CD4-positive, alpha-beta T cell treated with Interleukin-10 for 1 hour (primary cell): ENCODE results near the gene PPP3CA.
"Not testable (repeated sequence)": the region's sequence is repeated elsewhere in the genome, so short reads cannot be mapped to it uniquely, and the experiment has no call there.

Experiments
- DNase-seq: peaks from one replicate; pipeline ENCODE4 v3.0.0-alpha.2; 2020

The PPP3CA gene

DNA sequence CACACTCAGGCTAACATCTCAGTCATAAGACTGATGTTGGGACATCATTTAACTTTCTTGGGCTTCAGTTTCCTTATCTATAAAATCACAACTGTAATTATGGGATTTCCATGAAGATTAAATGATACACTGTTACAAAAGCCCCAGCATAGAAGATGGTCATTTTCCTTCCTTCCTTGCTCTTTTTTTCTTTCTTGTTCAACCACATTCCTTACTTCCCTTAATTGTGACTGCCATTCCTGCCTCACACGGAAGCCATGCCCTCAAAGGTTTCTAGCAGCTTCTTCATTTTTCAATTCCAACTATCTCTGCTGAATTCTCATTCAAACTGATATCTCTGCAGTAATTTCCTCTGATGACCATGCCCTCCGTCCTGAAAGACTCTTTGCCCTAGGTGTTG is 311.8 kb downstream of the PPP3CA start:
- DNase-seq: no peak

GRCh38 chr4:101033986-101034385 is 313.3 kb downstream of the PPP3CA start:
- DNase-seq: no peak

DNA sequence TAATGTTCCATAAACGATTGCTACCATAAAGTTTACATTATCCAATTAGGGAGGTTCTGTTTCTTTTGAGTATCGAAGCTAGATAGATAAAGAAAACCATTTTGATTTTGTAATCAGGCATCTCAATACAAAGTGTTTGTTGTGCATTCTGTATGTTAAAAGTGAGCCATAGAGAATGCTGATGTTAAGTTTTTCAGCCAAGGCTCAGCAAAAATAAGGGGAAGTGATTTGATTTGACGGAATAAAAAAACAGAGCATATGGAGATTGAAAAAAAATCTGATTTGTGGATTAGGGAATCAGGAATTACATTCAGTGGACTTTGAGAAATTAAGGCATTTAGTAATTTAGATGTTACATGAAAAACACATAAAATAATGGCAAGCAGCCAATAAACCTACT is 314.8 kb downstream of the PPP3CA start:
- no peak for DNase-seq

DNA sequence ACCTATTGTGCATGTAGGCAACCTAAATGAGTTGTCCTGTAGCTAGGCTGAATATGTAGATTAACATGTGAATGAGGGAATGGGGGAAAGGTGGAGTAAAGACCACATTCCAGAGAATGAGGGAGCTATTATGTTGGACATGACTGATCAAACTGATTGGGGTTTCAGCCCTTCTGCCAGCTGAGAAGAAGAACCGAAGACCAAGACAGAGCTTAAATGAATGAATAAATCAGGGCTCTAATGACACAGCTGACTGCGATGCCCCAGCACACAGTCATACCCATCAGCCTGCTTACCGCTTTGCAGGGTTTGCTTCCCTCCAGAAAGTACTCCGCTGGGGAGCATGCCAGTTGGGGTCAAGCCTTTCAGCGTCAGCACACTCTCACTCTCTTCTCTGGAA is 315.4 kb downstream of the PPP3CA start:
- DNase-seq: no peak

DNA sequence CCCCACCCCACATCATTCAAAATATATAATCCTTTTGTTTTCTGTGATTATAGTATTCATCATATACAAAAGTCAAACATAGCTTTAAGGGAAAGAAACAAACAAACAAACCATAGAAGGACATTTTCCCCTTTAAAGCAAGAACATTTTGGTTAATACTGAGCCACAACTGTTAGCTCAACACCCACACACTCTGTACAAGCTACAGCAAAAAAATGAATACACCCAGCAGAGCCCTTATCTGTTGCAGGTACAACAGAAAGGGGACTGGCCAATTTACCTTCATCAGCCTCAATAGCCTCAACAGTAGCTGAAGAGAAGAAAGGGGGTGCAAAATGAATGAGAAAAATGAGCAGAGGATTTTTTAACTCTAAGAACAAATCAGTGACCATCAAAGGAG is 318.4 kb downstream of the PPP3CA start:
- DNase-seq: no peak

DNA sequence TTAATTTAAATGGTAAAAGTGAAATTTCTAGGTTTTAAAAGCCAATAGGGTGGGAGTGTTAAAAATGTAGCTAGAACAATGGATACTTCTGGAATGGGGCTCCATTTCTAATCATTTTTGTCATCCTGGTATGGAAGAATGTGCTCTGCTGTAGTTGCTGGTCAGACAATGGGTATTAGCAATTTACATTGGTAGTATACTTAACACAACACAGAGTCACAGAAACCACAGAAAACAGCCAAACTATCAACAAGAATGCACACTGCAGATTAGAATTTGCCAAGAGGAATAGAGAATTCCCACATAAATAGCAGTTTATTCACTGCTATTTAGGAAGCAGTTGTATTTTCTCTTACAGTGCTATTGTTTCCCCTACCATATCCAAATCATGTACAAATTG is 319.6 kb downstream of the PPP3CA start:
- no peak for DNase-seq

GRCh38 chr4:101025755-101026154 is 321.6 kb downstream of the PPP3CA start:
- no peak for DNase-seq

- DNase-seq: no peak
Observed at GRCh38 chr4:101022151-101023024, 324.9 kb downstream of the PPP3CA start.

DNA sequence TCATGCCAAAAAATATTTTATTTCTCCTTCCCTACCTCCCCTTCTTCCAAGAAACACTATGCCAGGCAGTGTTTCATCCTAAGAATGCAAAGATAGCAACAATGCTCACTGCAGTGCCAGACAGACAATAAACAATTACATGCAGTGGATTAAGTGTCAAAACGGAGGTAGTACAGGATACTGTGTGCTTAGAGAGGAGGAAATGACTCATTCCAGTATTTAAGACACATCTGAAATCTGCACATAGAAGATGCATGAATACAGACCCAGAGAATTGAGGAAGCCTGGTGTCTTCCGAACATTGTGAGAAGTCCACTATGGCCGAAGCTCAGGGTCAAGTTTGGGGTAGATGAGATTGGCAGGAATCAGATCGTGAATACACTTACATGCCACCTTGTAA is 326.4 kb downstream of the PPP3CA start:
- peak; percentile 56 for DNase-seq

- peak; percentile 77 for DNase-seq
Observed at GRCh38 chr4:101019941-101020401, 327.4 kb downstream of the PPP3CA start.

DNA sequence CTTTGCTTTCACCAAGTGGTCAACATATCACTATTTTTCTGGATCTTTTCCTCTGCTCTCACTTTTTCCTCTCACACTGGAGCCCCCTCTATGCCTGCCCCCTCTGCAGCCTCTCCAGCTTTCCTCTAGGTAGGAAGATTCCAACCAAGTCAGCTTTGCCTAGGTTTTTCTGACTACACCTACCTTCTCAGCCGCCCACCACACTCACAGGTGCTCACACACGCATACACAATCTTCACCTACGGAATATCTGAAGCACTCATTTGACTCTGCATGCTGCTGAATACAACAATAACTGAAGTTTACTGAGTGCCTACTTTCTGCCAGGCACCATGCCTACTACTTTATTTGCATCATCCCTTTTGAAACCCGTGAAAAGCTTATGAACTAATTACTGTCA is 328.0 kb downstream of the PPP3CA start:
- no peak for DNase-seq

DNA sequence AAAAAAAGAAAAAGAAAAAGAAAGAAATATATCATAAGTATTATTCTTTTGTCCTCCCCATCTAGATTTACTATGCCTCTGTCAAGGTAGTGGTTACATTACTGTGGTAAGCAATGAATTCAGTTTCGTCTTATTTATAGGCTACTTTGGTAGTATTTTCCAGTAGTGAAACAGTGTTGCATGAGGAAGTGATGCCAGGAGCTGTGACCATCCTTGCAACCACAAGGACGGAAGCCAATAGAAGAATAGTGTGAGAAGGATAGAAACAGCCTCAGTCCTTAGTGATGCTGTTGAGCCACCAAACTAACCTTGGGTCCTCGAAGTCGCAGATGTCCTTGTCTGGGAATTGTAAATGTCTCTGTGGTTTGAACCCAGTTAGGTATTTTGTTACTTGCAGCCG is 328.5 kb downstream of the PPP3CA start:
- peak; percentile 43 for DNase-seq

- DNase-seq: no peak
Observed at GRCh38 chr4:101014417-101014816, 332.9 kb downstream of the PPP3CA start.

GRCh38 chr4:101010987-101011386 is 336.3 kb downstream of the PPP3CA start:
- DNase-seq: no peak

GRCh38 chr4:101009471-101009870 is 337.9 kb downstream of the PPP3CA start:
- DNase-seq: no peak

DNA sequence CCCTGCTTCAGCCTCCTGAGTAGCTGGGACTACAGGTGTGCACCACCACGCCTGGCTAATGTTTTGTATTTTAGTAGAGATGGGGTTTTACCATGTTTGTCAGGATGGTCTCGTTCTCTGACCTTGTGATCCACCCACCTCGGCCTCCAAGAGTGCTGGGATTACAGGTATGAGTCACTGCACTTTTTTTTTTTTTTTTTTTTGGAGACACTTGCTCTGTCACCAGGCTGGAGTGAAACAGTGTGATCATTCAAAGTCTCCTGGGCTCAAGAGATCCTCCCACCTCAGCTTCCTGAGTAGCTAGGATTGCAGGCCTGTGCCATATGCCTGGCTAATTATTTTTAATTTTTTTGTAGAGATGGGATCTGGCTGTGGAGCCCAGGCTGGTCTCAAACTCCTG is 338.8 kb downstream of the PPP3CA start:
- DNase-seq: no peak

DNA sequence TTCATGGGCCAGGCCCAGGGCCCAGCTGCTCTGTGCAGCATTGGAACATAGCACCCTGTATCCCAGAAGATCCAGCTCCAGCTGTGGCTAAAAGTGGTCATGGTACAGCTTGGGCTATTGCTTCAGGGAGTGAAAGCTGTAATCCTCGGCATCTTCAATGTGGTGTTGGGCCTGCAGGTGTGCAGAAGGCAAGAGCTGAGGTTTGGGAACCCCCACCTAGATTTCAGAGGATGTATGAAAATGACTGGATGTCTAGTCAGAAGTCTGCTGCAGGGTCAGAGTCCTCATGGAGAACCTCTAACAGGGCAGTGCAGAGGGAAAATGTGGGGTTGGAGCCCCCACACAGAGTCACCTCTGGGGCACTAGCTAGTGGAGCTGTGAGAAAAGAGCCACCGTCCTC is 341.7 kb downstream of the PPP3CA start:
- no peak for DNase-seq

GRCh38 chr4:101000496-101000895 is 346.8 kb downstream of the PPP3CA start:
- no peak for DNase-seq

DNA sequence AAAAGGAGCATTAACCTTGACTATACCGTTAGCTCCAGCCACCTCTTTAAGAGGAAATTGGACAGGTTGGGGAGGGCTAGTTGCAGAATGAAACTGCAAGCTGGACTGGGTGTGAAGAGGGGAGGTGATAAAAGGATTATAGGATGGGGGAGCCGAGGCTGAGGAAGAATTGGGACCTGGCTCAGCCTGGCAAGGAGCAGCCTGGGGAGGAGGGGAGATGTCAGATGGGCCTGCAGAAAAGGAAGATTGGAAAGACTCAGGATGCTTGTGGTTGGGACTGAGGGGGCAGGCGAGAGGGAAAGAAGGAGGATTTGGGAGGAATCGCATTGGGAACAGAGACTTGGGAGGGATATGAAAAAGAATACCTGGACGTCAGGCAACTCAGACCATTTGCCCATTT is 351.7 kb downstream of the PPP3CA start:
- no peak for DNase-seq

DNA sequence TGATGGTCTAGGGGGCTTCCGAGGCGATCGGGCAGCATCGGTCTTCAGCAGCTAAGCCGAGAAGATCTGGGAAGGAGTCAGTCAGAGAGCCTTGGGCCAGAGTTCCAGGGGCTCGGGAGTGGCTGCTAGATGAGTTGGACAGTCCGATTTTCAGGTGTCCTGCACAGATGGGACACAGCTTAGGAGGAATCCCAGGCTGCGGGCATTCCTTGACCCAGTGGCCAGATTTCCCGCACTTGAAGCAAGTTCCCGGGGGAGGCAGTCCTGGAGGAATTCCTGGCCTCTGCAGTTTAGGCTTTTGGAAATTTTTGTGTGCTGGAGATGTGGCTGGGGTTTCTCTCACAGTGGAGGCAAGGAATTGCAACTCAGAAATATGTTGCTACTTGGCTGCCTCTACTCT is 352.3 kb downstream of the PPP3CA start:
- not testable (repeated sequence) for DNase-seq

- not testable (repeated sequence) for DNase-seq
Observed at GRCh38 chr4:100991332-100992069, 355.8 kb downstream of the PPP3CA start.

- no peak for DNase-seq
Observed at GRCh38 chr4:100989401-100989800, 357.9 kb downstream of the PPP3CA start.

DNA sequence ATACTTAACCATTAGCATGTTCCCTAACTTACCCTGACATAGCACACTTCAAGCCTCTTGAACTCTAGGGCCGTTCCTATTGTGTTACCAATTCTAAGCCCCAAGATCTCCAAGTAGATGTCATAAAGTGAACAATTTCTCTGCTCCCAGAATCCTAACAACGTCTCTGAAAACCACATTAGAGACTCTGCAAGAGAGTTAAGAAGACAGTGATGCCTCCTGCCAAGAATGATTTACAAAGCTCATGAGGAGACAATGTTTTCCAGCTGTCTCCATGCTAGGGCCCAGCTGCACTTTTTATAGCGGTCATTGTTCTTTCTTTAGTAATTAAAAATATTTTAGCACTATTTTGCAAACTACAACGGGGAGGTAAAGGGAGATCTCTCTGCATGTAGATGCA is 358.4 kb downstream of the PPP3CA start:
- no peak for DNase-seq

DNA sequence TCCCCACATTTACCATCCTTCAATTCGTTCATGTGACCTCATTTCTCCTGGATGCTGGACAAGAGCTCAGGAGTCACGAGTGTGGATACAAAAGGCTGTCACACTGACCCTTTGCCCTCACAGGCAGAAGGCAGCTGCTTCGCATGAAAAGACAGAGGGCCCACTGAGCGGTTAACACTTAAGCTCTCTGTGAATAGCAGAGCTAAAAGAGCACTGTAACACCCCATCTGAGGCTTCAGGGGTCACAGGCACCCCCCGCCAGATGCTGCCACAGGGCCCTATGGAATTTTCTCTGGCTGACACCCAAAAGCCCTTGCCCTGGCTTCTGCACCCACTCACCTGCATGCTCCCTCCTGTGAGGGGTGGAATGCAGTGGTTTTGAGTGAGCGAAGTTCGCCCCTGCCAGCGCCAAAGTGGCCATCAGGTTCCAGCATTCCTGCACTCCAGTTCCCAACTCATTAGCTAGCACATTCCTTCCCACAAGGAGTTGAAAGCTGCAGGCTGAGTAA is 360.9 kb downstream of the PPP3CA start:
- no peak for DNase-seq
